IPS-NIHi11 (cell line): ENCODE data around the gene RPL12.

Experiments
- DNase-seq: peaks from one replicate; pipeline ENCODE4 v3.0.0; 2012; ENCODE audit warnings: mixed read lengths, low spot score

Gene RPL12

GRCh38 chr9:127438394-127438793, 12.8 kb downstream of the RPL12 start:
- no peak for DNase-seq

GRCh38 chr9:127437497-127438264, 13.5 kb downstream of the RPL12 start:
- DNase-seq: no peak

- no peak for DNase-seq
Measured at GRCh38 chr9:127430415-127430814, 20.8 kb downstream of the RPL12 start.

GRCh38 chr9:127428348-127428747, 22.9 kb downstream of the RPL12 start:
- DNase-seq: no peak

- no peak for DNase-seq
Measured at GRCh38 chr9:127426756-127427155, 24.4 kb downstream of the RPL12 start.

- no peak for DNase-seq
Measured at GRCh38 chr9:127424676-127424999, 26.6 kb downstream of the RPL12 start.

GRCh38 chr9:127423934-127424675, 27.1 kb downstream of the RPL12 start, which contains the start of gene ZNF79:
Gene ZNF79 (plus strand): TSS chr9:127424382. CDS start chr9:127424788, 406 bp downstream.
- peak; percentile 98 for DNase-seq

- DNase-seq: no peak
Measured at GRCh38 chr9:127423476-127423933, 27.7 kb downstream of the RPL12 start.

GRCh38 chr9:127422787-127423186, 28.4 kb downstream of the RPL12 start:
- no peak for DNase-seq

- no peak for DNase-seq
Measured at GRCh38 chr9:127422133-127422782, 28.9 kb downstream of the RPL12 start.

- no peak for DNase-seq
Measured at GRCh38 chr9:127421057-127421456, 30.1 kb downstream of the RPL12 start.

GRCh38 chr9:127419348-127419747, 31.9 kb downstream of the RPL12 start:
- no peak for DNase-seq

- peak; percentile 85 for DNase-seq
Measured at GRCh38 chr9:127418037-127418471, 33.2 kb downstream of the RPL12 start.

- no peak for DNase-seq
Measured at GRCh38 chr9:127417131-127418036, 33.8 kb downstream of the RPL12 start.

GRCh38 chr9:127415657-127416056, 35.5 kb downstream of the RPL12 start:
- no peak for DNase-seq

- no peak for DNase-seq
Measured at GRCh38 chr9:127415141-127415540, 36.1 kb downstream of the RPL12 start.

GRCh38 chr9:127411122-127411521, 40.1 kb downstream of the RPL12 start:
- DNase-seq: no peak

- no peak for DNase-seq
Measured at GRCh38 chr9:127407492-127407843, 43.7 kb downstream of the RPL12 start.

GRCh38 chr9:127406799-127407491, 44.3 kb downstream of the RPL12 start:
- no peak for DNase-seq

- no peak for DNase-seq
Measured at GRCh38 chr9:127405344-127406125, 45.7 kb downstream of the RPL12 start.
